Measurements from ENCODE around the gene CHIA.

- TF ChIP-seq CTCF (IDR thresholded peaks at IDR 0.05), result no peak
- no peak for TF ChIP-seq EP300 (IDR thresholded peaks at IDR 0.05)
- no peak for TF ChIP-seq POLR2A (IDR thresholded peaks at IDR 0.05)
These were observed 56.4 kb downstream of the CHIA start for GRCh38 chr1:111347026-111347425.

All from tibial nerve (tissue), 4 donors.